IPS-20b (cell line): ENCODE results near the gene MOXD1.

ENCODE experiments used
- H3K27ac ChIP-seq: one replicate; pipeline ENCODE4 v1.5.1; 2013; ENCODE audit warnings: low read length
- H3K27me3 ChIP-seq: 2 replicates; pipeline ENCODE4 v1.6.1; 2013; ENCODE audit warnings: mild to moderate bottlenecking, low read length, inconsistent platforms; ENCODE audit not compliant: insufficient read depth
- H3K36me3 ChIP-seq: 2 replicates; pipeline ENCODE4 v1.6.1; 2013; ENCODE audit warnings: low read depth, mild to moderate bottlenecking, inconsistent platforms, low read length, moderate library complexity; ENCODE audit not compliant: insufficient read depth
- H3K4me1 ChIP-seq: 2 replicates; pipeline ENCODE4 v1.6.1; 2013; ENCODE audit warnings: mild to moderate bottlenecking, control low read depth, inconsistent platforms, low read length, moderate library complexity; ENCODE audit not compliant: insufficient read depth
- H3K4me3 ChIP-seq: 2 replicates; pipeline ENCODE4 v1.5.1; 2013; ENCODE audit warnings: mild to moderate bottlenecking, low read length, inconsistent platforms
- H3K9ac ChIP-seq: 2 replicates; pipeline ENCODE4 v1.6.1; 2013; ENCODE audit warnings: low read depth, mild to moderate bottlenecking, inconsistent platforms, low read length, moderate library complexity
- H3K9me3 ChIP-seq: 2 replicates; pipeline ENCODE4 v1.6.1; 2013; ENCODE audit warnings: mild to moderate bottlenecking, low read depth, low read length, inconsistent platforms; ENCODE audit not compliant: insufficient read depth

The MOXD1 gene

GRCh38 chr6:132400883-132401617, at the start of gene MOXD1:
Gene MOXD1, minus strand, starts transcription at chr6:132401475. Its CDS starts 49 bp downstream, at chr6:132401426.
- Histone ChIP-seq H3K4me3 (peak within 1 kb of the TSS; percentile 80), H3K9me3 (no peaks in the 10 kb centered on the region), H3K27ac (no peak within 1 kb of the TSS), H3K9ac (peak within 1 kb of the TSS; percentile 53), H3K4me1 (peaks cover 7% of the 10 kb centered on the region; the same call in 1 of the 2 replicates), H3K36me3 (no peaks in the 10 kb centered on the region), H3K27me3 (peaks cover 54% of the 10 kb centered on the region)

- Histone ChIP-seq H3K36me3 (no peaks in the 10 kb centered on the region), H3K4me1 (peaks cover 8% of the 10 kb centered on the region; the same call in 1 of the 2 replicates), H3K27ac (no peak overlapping the region), H3K27me3 (no peaks in the 10 kb centered on the region), H3K4me3 (no peak overlapping the region), H3K9ac (no peak overlapping the region), H3K9me3 (peaks cover 9% of the 10 kb centered on the region)
Measured at GRCh38 chr6:132446855-132447241, 45.6 kb upstream of the MOXD1 start.

DNA sequence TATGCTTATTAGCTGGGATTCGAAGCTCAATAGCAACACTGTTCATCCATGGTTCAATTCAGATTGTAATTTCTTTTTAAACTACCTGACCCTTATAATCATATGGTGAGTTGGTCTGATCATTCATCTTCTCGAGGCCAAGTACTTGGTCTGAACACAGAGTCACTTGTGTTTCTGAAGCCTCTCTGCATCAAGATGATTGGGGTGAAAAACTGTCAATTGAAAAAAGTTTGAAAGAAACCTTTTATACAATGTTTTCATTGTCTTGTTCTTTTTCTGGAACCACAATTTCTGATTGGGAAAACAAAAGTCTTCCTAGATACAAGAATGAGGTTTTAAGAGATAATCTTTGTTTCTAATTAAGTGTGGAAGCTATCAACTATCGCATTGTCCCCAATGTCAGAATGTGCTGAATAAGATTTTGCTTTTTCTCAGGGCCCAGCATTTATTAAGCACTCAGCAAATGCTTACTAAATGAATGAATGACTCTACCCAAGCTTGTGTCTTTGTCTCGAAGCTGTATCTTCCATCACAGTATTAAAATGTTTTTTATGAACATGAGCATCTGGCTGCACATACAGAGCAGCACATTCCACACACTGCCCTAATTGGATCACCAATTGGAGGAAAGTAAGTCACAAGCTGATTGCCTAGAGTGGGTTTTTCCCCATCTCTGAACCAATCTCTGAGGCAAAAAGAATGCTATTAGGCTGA, 45.0 kb upstream of the MOXD1 start:
- Histone ChIP-seq H3K36me3 (no peaks in the 10 kb centered on the region), H3K4me3 (no peak overlapping the region), H3K4me1 (peaks cover 8% of the 10 kb centered on the region; the same call in 1 of the 2 replicates), H3K9me3 (peaks cover 14% of the 10 kb centered on the region), H3K9ac (no peak overlapping the region), H3K27me3 (no peaks in the 10 kb centered on the region), H3K27ac (no peak overlapping the region)

DNA sequence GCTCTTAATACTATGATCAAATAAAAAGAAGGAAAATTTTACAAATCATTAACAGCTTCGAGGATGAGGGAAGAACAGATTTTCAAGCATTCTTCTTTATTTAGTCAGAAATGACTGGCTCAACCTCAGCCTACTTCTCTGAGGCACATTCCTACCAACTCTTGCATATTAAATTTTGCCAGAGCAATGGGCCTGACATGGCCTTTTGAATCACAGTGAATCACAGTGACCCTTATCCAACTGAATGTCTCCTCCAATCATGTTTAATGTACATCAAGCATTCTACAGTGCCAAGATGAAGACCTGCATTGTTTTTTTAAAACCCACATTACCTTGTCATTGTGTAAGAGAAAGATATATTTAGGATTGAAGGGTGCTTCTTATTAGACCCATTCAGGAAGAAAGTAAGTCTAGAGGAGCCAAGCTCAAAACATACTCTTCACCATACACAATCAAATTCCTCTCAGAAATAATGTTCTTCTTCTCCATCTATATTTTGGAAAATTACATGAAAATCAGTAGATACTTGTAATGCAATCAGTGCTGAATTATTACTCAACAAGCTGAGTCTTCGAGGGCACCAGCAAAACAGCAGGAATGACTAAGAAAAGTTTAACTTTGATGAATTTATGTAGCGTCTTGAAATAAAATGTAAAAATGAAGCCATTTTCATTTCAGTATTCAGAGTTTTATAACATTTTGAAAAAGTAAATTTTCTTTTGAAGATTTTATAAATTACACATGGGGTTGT, 44.1 kb upstream of the MOXD1 start:
- H3K27ac ChIP-seq, result no peak overlapping the region
- peaks cover 8% of the 10 kb centered on the region; the same call in 1 of the 2 replicates for H3K4me1 ChIP-seq
- no peak overlapping the region for H3K9ac ChIP-seq

DNA sequence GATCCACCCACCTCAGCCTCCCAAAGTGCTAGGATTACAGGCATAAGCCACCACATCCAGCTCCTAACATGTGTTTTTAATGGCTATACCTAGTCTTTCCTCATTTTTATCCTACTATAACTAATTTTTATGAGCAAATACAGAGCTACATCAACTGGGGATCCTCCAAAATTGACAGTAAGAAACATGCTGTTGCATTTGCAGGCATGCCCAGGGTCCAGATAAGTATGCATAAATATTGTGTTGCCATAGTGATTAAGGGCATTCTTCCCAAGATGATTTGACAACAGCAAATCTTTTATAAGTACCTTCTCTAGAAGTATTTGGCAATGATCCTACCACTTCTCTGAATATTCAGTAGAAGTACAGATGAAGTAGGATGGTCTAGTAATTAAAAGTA, 41.9 kb upstream of the MOXD1 start:
- H3K36me3 ChIP-seq, result no peaks in the 10 kb centered on the region
- H3K9ac ChIP-seq, result no peak overlapping the region
- peaks cover 8% of the 10 kb centered on the region; the same call in 1 of the 2 replicates for H3K4me1 ChIP-seq
- H3K9me3 ChIP-seq, result peaks cover 17% of the 10 kb centered on the region
- no peak overlapping the region for H3K4me3 ChIP-seq
- H3K27me3 ChIP-seq, result no peaks in the 10 kb centered on the region
- no peak overlapping the region for H3K27ac ChIP-seq

More for the DNA sequence above, 44.1 kb upstream of the MOXD1 start:
- H3K36me3 ChIP-seq, result no peaks in the 10 kb centered on the region
- no peak overlapping the region for H3K4me3 ChIP-seq
- H3K9me3 ChIP-seq, result peaks cover 17% of the 10 kb centered on the region
- no peaks in the 10 kb centered on the region for H3K27me3 ChIP-seq

- Histone ChIP-seq H3K9ac (no peak overlapping the region), H3K36me3 (no peaks in the 10 kb centered on the region), H3K27ac (no peak overlapping the region), H3K4me1 (no peaks in the 10 kb centered on the region), H3K4me3 (no peak overlapping the region), H3K27me3 (no peaks in the 10 kb centered on the region), H3K9me3 (no peaks in the 10 kb centered on the region)
Measured at GRCh38 chr6:132430110-132430509, 28.8 kb upstream of the MOXD1 start.

GRCh38 chr6:132425176-132425575, 23.9 kb upstream of the MOXD1 start:
- H3K4me1 ChIP-seq, result no peaks in the 10 kb centered on the region
- H3K27ac ChIP-seq, result no peak overlapping the region
- no peaks in the 10 kb centered on the region for H3K36me3 ChIP-seq
- no peaks in the 10 kb centered on the region; the same call in 1 of the 2 replicates for H3K9me3 ChIP-seq
- no peak overlapping the region for H3K9ac ChIP-seq
- no peak overlapping the region for H3K4me3 ChIP-seq
- no peaks in the 10 kb centered on the region for H3K27me3 ChIP-seq

DNA sequence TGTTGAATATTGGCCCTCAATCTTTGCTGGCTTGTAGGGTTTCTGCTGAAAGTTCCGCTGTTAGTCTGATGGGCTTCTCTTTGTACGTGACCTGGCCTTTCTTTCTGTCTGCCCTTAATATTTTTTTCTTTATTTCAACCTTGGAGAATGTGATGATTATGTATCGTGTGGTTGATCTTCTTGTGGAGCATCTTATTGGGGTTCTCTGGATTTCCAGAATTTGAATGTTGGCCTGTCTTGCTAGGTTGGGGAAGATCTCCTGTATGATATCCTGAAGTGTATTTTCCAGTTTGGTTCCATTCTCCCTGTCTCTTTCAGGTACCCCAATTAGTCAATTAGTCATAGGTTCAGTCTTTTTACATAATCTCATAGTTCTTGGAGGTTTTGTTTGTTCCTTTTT, 22.6 kb upstream of the MOXD1 start:
- Histone ChIP-seq H3K27me3 (no peaks in the 10 kb centered on the region), H3K4me3 (no peak overlapping the region), H3K4me1 (no peaks in the 10 kb centered on the region), H3K27ac (no peak overlapping the region), H3K9ac (no peak overlapping the region), H3K36me3 (no peaks in the 10 kb centered on the region), H3K9me3 (no peaks in the 10 kb centered on the region; the same call in 1 of the 2 replicates)

DNA sequence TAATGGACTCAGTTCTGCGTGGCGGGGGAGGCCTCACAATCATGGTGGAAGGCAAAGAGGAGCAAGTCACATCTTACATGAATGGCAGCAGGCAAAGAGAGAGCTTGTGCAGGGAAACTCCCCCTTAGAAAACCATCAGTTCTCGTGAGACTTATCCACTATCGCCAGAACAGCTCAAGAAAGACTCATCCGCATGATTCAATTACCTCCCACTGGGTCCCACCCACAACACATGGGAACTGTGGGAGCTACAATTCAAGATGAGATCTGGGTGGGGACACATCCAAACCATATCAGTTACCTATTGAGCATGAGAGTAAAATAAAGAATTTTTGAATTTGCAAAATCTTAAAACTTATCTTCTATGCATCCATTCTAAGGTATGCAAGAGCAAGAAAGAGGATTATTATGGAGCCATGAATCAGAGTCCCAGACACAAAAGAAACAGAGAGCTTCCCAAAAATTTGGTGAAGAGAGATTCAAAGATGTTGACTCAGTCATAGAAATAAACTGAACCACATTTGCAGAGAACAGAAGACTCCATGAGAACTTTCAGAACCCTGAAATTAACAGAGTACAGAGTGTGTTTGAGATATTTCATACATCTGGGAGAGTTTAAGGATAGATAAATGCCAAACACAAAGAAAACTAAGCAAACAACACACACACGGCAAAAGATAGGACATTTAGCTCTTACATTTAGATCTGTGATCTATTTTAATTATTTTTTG, 17.1 kb upstream of the MOXD1 start:
- no peak overlapping the region for H3K27ac ChIP-seq
- no peak overlapping the region for H3K9ac ChIP-seq
- peaks cover 16% of the 10 kb centered on the region for H3K9me3 ChIP-seq
- H3K36me3 ChIP-seq, result no peaks in the 10 kb centered on the region
- no peaks in the 10 kb centered on the region for H3K4me1 ChIP-seq
- H3K4me3 ChIP-seq, result no peak overlapping the region
- no peaks in the 10 kb centered on the region for H3K27me3 ChIP-seq

DNA sequence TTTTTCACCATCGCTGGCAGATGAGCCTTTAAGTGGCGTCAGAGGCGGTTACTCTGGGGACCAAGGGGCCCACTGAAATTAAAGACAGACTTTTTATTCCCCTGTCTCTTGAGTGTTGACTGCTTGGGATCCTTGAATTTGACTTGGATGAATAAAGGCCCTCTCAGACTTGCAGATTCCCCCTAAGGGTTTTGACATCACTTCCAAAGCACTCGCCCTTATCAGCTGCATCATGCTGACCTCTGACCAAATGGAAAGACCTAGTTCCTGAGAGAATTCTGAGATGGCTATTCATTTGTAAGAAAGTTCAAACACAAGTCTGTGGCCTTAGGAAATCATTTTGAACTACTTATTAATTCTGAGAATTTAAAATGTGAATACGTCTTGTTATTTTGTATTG, 13.5 kb upstream of the MOXD1 start:
- no peak overlapping the region for H3K27ac ChIP-seq

DNA sequence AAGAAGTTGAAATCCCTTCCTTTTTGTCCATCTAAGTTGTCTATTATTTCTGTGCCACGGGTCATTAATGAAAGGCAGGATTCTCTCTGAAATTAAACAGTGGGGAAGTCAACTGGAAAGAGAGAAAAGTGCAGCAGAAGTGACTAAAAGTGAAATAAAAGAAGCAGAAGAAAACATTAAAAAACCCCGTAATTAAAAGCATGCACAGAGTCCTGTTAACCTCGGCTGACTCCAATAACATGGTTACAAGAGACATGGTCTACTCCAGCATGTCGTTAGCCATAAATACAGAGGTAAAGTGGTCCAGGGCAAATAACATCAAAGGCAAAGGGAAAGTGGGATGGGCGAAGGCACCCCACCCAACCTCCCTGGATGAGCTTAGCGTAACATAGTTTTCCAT, 13.0 kb upstream of the MOXD1 start:
- Histone ChIP-seq H3K27ac (no peak overlapping the region), H3K27me3 (no peaks in the 10 kb centered on the region), H3K9ac (no peak overlapping the region), H3K9me3 (peaks cover 16% of the 10 kb centered on the region), H3K4me3 (no peak overlapping the region), H3K36me3 (no peaks in the 10 kb centered on the region), H3K4me1 (no peaks in the 10 kb centered on the region)

More for the DNA sequence above, 13.5 kb upstream of the MOXD1 start:
- no peaks in the 10 kb centered on the region for H3K27me3 ChIP-seq
- H3K9me3 ChIP-seq, result peaks cover 16% of the 10 kb centered on the region
- no peak overlapping the region for H3K9ac ChIP-seq
- no peak overlapping the region for H3K4me3 ChIP-seq
- no peaks in the 10 kb centered on the region for H3K4me1 ChIP-seq
- H3K36me3 ChIP-seq, result no peaks in the 10 kb centered on the region
